Measurements from ENCODE around the gene FAM163A.
"Not testable (repeated sequence)": the region's sequence is repeated elsewhere in the genome, so short reads cannot be mapped to it uniquely, and the experiment has no call there.

FAM163A gene

GRCh38 chr1:179786815-179787685, 44.0 kb downstream of the FAM163A start:
- in situ Hi-C loops (cut with HindIII; ENCODE audit: low sequenced_read_pairs), result no loop called here

- in situ Hi-C loops (cut with HindIII; ENCODE audit: low sequenced_read_pairs), result no loop called here
Observed at GRCh38 chr1:179788259-179788658, 45.2 kb downstream of the FAM163A start.

GRCh38 chr1:179793281-179793680, 50.2 kb downstream of the FAM163A start:
- in situ Hi-C loops (cut with HindIII; ENCODE audit: low sequenced_read_pairs), result no loop called here

- in situ Hi-C loops (cut with HindIII; ENCODE audit: low sequenced_read_pairs), result no loop called here
Observed at GRCh38 chr1:179794146-179794545, 51.1 kb downstream of the FAM163A start.

GRCh38 chr1:179794669-179795068, 51.6 kb downstream of the FAM163A start:
- in situ Hi-C loops (cut with HindIII; ENCODE audit: low sequenced_read_pairs), result no loop called here

GRCh38 chr1:179798213-179798863, 55.2 kb downstream of the FAM163A start:
- in situ Hi-C loops (cut with HindIII; ENCODE audit: low sequenced_read_pairs), result no loop called here

- in situ Hi-C loops (cut with HindIII; ENCODE audit: low sequenced_read_pairs), result no loop called here
Observed at GRCh38 chr1:179798864-179799516, 55.9 kb downstream of the FAM163A start.

GRCh38 chr1:179800481-179800880, 57.4 kb downstream of the FAM163A start:
- in situ Hi-C loops (cut with HindIII; ENCODE audit: low sequenced_read_pairs), result no loop called here

GRCh38 chr1:179803104-179803503, 60.0 kb downstream of the FAM163A start:
- in situ Hi-C loops (cut with HindIII; ENCODE audit: low sequenced_read_pairs), result no loop called here

GRCh38 chr1:179803918-179804317, 60.8 kb downstream of the FAM163A start:
- in situ Hi-C loops (cut with HindIII; ENCODE audit: low sequenced_read_pairs), result no loop called here

- in situ Hi-C loops (cut with HindIII; ENCODE audit: low sequenced_read_pairs), result not testable (repeated sequence)
Observed at GRCh38 chr1:179804417-179804816, 61.3 kb downstream of the FAM163A start.

GRCh38 chr1:179805291-179806195, 62.5 kb downstream of the FAM163A start:
- in situ Hi-C loops (cut with HindIII; ENCODE audit: low sequenced_read_pairs), result no loop called here

GRCh38 chr1:179806333-179806732, 63.2 kb downstream of the FAM163A start:
- in situ Hi-C loops (cut with HindIII; ENCODE audit: low sequenced_read_pairs), result no loop called here

- in situ Hi-C loops (cut with HindIII; ENCODE audit: low sequenced_read_pairs), result no loop called here
Observed at GRCh38 chr1:179807291-179807690, 64.2 kb downstream of the FAM163A start.

- in situ Hi-C loops (cut with HindIII; ENCODE audit: low sequenced_read_pairs), result no loop called here
Observed at GRCh38 chr1:179807691-179808485, 64.8 kb downstream of the FAM163A start.

- in situ Hi-C loops (cut with HindIII; ENCODE audit: low sequenced_read_pairs), result no loop called here
Observed at GRCh38 chr1:179808503-179808902, 65.4 kb downstream of the FAM163A start.

- in situ Hi-C loops (cut with HindIII; ENCODE audit: low sequenced_read_pairs), result loop anchor here (5.0 to 10.0 kb wide), 3 partner anchors 55 to 255 kb away; no protein-coding TSS in a partner anchor
Observed at GRCh38 chr1:179809506-179810366, 66.6 kb downstream of the FAM163A start.

- in situ Hi-C loops (cut with HindIII; ENCODE audit: low sequenced_read_pairs), result loop anchor here (5.0 to 10.0 kb wide), 3 partner anchors 56 to 256 kb away; no protein-coding TSS in a partner anchor
Observed at GRCh38 chr1:179810367-179810715, 67.2 kb downstream of the FAM163A start.
